Thyroid gland (tissue), 4 donors: ENCODE data around the gene PHLPP1.

ENCODE experiments used
- POLR2A ChIP-seq, 2 donors: fragments of 450-650 bp; IDR thresholded peaks; one replicate each; pipeline ENCODE4 v1.6.1; 2017; ENCODE audit warnings: antibody characterized with exemption in 2 of 2, mild to moderate bottlenecking in 2 of 2, moderate library complexity in 1 of 2
- TF ChIP-seq, protein P1 (sequence below), 6 experiments: fragments of 200-600 bp in 3 of 6; fragments of 450-650 bp in 3 of 6; sonication (generic) in 3 of 6; IDR thresholded peaks; one replicate each; pipeline ENCODE4 v1.5.1; 2016 to 2019; ENCODE audit warnings: antibody characterized with exemption in 6 of 6, mild to moderate bottlenecking in 2 of 6, inconsistent platforms in 1 of 6, moderate library complexity in 1 of 6

DNA sequence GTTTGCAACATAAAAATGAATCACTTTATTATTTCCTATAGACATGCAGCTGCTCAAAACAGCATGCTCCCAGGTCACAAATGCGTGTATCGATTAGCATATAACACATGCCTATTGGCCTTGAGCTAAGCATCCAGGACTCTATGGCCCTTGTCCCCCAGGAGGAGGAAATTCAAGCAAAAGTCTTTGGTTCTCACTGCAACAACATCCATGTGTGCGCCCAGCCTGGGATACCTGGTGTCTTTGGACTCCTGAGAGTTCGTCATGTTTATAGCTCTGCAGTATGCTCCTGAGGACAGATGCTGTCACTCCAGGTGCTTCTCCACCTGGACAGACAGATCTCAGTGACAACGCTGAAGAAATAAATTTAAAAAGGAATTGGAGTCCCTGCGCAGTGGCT, 284.6 kb downstream of the PHLPP1 start:
- TF ChIP-seq, protein P1, sequence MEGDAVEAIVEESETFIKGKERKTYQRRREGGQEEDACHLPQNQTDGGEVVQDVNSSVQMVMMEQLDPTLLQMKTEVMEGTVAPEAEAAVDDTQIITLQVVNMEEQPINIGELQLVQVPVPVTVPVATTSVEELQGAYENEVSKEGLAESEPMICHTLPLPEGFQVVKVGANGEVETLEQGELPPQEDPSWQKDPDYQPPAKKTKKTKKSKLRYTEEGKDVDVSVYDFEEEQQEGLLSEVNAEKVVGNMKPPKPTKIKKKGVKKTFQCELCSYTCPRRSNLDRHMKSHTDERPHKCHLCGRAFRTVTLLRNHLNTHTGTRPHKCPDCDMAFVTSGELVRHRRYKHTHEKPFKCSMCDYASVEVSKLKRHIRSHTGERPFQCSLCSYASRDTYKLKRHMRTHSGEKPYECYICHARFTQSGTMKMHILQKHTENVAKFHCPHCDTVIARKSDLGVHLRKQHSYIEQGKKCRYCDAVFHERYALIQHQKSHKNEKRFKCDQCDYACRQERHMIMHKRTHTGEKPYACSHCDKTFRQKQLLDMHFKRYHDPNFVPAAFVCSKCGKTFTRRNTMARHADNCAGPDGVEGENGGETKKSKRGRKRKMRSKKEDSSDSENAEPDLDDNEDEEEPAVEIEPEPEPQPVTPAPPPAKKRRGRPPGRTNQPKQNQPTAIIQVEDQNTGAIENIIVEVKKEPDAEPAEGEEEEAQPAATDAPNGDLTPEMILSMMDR (IDR thresholded peaks at IDR 0.05), result no peak
- no peak for TF ChIP-seq POLR2A (IDR thresholded peaks at IDR 0.05)
